SJSA1 (cell line): ENCODE results near the gene TTC23L. TPM values are rescaled to one million over a fixed set of nuclear protein-coding genes. Genes with fewer than 3 reads are reported as not detected.

ENCODE experiments used
- DNase-seq, 2 experiments: peaks; one replicate each; pipeline ENCODE4 v3.0.0-alpha.2; 2015 to 2020; ENCODE audit warnings: low spot score in 2 of 2, low read depth in 1 of 2
- H3K27ac ChIP-seq: fragments of 250-450 bp; sonication (Bioruptor Pico); 2 replicates; pipeline ENCODE4 v1.5.1; 2020; ENCODE audit warnings: mild to moderate bottlenecking, moderate library complexity
- H3K27me3 ChIP-seq: fragments of 250-450 bp; sonication (Bioruptor Pico); replicated peaks from 2 replicates; pipeline ENCODE4 v1.5.1; 2020; ENCODE audit warnings: mild to moderate bottlenecking, moderate library complexity
- H3K36me3 ChIP-seq: fragments of 250-450 bp; sonication (Bioruptor Pico); 2 replicates; pipeline ENCODE4 v1.5.1; 2020; ENCODE audit warnings: mild to moderate bottlenecking
- H3K4me1 ChIP-seq: fragments of 250-450 bp; sonication (Bioruptor Pico); replicated peaks from 2 replicates; pipeline ENCODE4 v1.6.1; 2021; ENCODE audit warnings: mild to moderate bottlenecking
- H3K4me3 ChIP-seq: fragments of 250-450 bp; sonication (Bioruptor Pico); 2 replicates; pipeline ENCODE4 v1.5.1; 2020; ENCODE audit warnings: mild to moderate bottlenecking
- H3K9me3 ChIP-seq: fragments of 250-450 bp; sonication (Bioruptor Pico); replicated peaks from 2 replicates; pipeline ENCODE4 v1.5.1; 2020; ENCODE audit warnings: mild to moderate bottlenecking
- total RNA-seq: library from RNA; depleted of rRNA; stranded (reverse); fragments of >200 nt; shearing (Covaris generic); gene quantifications from 2 replicates; pipeline ENCODE4 v1.2.3, GENCODE V29; 2014

TTC23L gene
- total RNA-seq, 1 experiment from 2014 or later = not detected

DNA sequence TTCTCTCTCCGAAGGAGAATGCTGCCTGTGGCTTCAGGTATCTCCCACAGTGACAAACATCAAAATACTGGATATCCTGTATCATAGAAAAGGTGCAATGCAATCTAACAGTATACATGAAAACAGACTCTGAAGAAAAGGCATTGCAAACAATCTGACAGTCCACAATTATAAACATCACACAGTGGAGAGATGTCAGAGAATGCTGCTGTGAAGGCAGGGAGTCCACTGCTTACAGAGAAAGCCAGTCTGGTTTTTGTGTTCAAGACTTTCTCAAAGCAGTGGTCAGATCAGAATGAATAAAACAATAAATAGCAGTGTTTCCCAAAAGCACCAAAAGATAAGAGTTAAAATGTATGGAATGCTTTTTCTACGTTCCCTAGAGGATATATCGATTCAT lies 28.7 kb downstream of the TTC23L start:
- DNase-seq = no peak
- no peaks in the 10 kb centered on the region for H3K9me3 ChIP-seq
- H3K4me3 ChIP-seq = no peak overlapping the region
- no peaks in the 10 kb centered on the region for H3K27me3 ChIP-seq
- no peaks in the 10 kb centered on the region for H3K36me3 ChIP-seq
- H3K27ac ChIP-seq = no peak overlapping the region
- H3K4me1 ChIP-seq = no peaks in the 10 kb centered on the region

DNA sequence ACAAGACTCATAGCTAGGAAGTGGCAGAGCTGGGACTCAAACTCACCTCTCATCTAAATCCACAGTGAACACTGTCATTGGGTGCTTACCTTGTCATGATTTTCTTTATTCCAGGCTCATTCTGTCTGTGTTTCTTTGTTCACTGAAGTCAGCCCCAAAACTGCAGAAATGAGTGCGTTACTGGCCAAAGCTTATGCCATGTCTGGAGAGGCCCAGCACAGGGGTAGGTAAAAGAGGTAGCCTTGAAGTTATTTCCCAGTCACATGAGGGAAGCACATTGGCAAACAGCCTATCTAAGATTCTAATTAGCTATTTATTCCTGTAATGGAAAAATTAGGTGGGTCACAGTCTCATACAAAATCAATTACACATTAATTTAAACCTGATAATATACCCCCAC lies 29.8 kb downstream of the TTC23L start:
- no peaks in the 10 kb centered on the region for H3K4me1 ChIP-seq
- no peak overlapping the region for H3K4me3 ChIP-seq
- H3K36me3 ChIP-seq = no peaks in the 10 kb centered on the region

DNA sequence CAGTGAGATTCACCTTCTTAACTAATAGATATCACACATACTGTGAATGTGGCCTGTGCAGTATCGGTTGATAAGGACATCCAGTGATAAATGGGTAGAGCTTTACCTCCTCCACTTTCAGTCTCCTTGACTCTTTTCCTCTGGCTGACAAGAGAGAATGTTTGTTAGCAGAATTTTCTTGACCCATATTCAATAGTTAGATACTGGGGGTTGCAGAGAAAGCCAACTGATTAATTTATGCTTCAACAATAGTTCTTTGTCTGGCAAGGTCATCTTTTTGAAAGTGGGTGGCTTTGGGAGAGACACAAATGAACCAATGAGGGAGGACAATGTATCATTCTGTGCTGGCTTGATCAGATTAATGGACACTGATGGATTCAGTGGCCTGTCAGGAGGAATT lies 30.3 kb downstream of the TTC23L start:
- Histone ChIP-seq H3K36me3 (no peaks in the 10 kb centered on the region), H3K27ac (no peak overlapping the region), H3K27me3 (no peaks in the 10 kb centered on the region), H3K4me1 (no peaks in the 10 kb centered on the region), H3K9me3 (no peaks in the 10 kb centered on the region), H3K4me3 (no peak overlapping the region)
- DNase-seq = no peak

More for the DNA sequence above, 29.8 kb downstream of the TTC23L start:
- Histone ChIP-seq H3K27me3 (no peaks in the 10 kb centered on the region), H3K9me3 (no peaks in the 10 kb centered on the region), H3K27ac (no peak overlapping the region)
- DNase-seq = no peak

DNA sequence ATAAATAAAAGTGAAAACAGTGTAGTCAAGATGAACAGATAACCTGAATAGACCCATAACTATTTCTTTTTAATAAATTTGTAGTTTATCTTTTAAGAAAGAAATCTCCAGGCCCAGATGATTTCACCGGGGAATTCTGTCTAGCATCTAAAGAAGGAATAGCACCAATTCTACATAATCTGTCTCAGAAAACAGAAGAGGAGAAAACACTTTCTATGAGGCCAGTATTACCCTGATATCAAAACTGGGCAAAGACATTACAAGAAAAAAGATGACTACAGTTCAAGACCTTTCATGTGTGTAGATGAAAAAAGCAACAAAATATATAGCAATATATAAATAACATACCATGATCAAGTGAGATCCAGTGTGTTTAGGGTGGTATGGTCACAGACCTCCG lies 31.4 kb downstream of the TTC23L start:
- Histone ChIP-seq H3K36me3 (no peaks in the 10 kb centered on the region), H3K4me1 (no peaks in the 10 kb centered on the region), H3K9me3 (no peaks in the 10 kb centered on the region), H3K27me3 (peaks cover 2% of the 10 kb centered on the region; the same call in 1 of the 2 replicates), H3K27ac (no peak overlapping the region), H3K4me3 (no peak overlapping the region)
- DNase-seq = no peak

DNA sequence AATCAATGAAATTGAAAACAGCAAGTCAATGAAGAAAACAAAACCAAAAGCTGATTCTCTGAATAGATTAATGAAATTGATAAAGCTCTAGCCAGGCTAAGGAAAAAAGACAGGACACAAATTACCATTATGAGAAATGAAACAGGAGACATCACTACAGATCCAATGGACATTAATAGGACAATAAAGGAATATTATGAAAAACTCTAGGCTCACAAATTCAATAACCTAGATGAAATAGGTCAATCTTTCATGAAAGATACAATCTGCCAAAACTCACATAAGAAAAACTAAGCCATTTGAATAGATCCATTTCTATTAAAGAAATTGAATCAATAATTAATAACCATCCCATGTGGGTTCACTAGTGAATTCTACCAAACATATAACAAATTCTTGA lies 37.3 kb downstream of the TTC23L start:
- Histone ChIP-seq H3K27ac (no peak overlapping the region), H3K4me1 (no peaks in the 10 kb centered on the region), H3K9me3 (no peaks in the 10 kb centered on the region), H3K4me3 (no peak overlapping the region), H3K36me3 (no peaks in the 10 kb centered on the region), H3K27me3 (peaks cover 5% of the 10 kb centered on the region; the same call in 1 of the 2 replicates)
- DNase-seq = no peak

DNA sequence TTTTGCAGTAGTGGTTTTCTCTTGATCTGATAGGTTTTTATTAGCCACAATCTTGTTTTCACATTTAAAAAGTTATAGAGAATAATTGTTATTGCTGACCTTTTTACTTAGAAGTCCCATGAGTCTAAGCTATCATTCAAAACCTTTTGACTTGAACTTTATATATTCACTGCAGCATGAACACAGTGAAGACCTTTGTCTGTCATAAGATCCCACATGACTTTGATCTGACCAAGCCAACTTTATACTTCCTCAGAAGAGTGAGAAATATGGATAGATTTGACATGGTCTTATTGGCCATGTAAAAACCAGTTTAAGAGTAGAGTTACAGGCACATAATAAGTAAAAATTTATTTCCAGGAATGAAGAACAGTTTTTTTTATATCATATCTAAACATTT lies 42.3 kb downstream of the TTC23L start:
- H3K27me3 ChIP-seq = peaks cover 13% of the 10 kb centered on the region; the same call in 1 of the 2 replicates
- no peaks in the 10 kb centered on the region for H3K36me3 ChIP-seq
- DNase-seq = no peak
- H3K9me3 ChIP-seq = no peaks in the 10 kb centered on the region
- H3K4me3 ChIP-seq = no peak overlapping the region
- H3K4me1 ChIP-seq = no peaks in the 10 kb centered on the region
- H3K27ac ChIP-seq = no peak overlapping the region

DNA sequence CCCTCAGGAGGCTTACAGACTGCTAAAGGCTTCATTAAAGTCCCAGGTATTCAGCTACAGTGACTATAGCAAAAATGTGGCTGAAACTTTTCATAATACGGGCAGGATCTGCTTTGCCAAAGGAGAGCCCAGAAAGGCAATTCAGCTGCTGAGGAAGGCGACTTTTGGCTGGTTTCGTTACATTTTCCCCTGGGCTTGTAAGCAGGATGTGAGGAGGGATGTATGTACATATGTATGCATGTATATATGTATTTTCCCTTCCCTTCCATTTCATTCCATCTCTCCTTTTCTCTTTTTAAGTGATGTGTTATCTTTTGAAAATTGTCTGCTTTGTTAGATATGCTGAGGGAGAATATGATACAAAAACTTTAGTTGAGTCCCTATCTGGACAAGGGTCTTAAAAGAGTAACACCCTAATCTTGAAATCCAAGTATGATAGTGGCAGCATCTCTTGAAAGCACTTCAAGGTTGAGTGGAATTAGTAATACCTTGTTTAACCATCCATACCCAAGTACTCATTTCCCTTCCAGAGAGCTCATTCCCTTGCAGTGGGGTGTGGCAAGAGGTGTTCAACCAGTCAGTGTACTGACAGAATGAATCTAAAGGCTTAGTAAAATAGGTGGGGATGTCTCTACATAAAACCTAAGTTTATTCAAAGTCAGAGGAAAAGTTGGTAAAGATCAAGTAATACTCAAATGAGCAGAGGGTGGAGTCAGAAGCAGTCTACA lies 47.6 kb downstream of the TTC23L start:
- no peak overlapping the region for H3K4me3 ChIP-seq
- no peak overlapping the region for H3K27ac ChIP-seq
- H3K36me3 ChIP-seq = no peaks in the 10 kb centered on the region
- DNase-seq = no peak
- H3K4me1 ChIP-seq = no peaks in the 10 kb centered on the region
- H3K27me3 ChIP-seq = peaks cover 33% of the 10 kb centered on the region
- no peaks in the 10 kb centered on the region for H3K9me3 ChIP-seq

DNA sequence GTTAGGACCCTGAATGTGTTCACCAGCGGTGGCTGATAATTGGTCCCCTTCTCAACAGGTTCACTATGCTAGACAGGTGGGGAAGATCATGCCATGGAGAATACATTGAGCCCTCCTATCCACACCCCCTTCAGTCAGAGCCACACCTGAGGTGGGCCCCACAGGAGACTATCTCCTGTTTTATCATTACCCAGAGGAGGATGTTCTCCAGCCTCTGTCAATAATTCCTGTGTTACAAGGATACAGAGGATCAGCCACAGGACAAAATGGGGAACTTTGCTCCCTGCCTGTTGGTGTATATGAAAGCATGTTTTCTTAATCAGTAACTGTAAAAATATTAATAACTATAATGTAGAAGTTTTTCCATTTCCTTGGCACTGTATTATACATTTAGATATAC lies 50.4 kb downstream of the TTC23L start:
- Histone ChIP-seq H3K27me3 (peaks cover 27% of the 10 kb centered on the region), H3K36me3 (no peaks in the 10 kb centered on the region), H3K4me1 (no peaks in the 10 kb centered on the region), H3K4me3 (no peak overlapping the region), H3K9me3 (no peaks in the 10 kb centered on the region), H3K27ac (no peak overlapping the region)
- no peak for DNase-seq

DNA sequence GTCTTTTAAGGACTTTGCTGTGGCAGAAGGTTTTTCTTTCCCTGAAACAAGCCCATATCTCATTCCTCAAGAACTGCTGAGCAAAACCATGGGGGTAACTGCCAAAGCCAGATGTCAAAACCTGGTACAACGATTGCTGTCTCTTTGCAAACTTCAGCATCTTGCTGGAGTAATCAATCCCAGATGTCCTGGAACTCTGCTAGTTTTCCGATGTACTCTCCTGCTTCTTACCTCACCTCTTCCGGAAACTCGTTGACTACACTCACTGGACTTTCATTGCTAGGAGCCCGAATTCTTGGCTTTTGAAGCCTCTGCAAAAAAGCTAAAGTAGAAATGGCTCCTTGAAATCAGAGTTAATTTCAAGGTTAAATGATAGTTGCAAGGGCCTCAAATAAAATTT lies 53.0 kb downstream of the TTC23L start:
- H3K9me3 ChIP-seq = no peaks in the 10 kb centered on the region
- no peak overlapping the region for H3K27ac ChIP-seq
- DNase-seq = no peak
- no peak overlapping the region for H3K4me3 ChIP-seq
- no peaks in the 10 kb centered on the region for H3K36me3 ChIP-seq
- H3K27me3 ChIP-seq = peaks cover 20% of the 10 kb centered on the region
- no peaks in the 10 kb centered on the region for H3K4me1 ChIP-seq

DNA sequence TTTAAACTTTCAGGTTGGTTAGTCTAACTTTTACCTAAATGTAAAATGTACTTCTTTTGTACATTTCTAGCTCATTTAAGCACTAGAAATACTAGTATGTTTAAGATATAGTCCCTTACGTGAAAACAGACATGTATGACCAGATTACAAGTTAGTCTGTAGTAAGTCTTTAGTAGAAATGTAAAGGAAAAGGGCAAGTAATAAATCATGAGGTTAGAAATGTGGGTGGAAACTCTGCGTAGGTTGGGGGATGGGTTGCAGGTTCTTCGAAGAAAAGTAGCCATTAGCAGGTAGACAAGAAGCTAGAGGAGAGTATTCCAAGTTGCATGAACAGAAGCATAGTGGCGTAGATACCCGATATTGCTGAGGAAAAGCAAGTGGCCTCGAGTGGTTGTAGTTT lies 53.5 kb downstream of the TTC23L start:
- Histone ChIP-seq H3K36me3 (no peaks in the 10 kb centered on the region), H3K4me3 (no peak overlapping the region), H3K9me3 (no peaks in the 10 kb centered on the region), H3K4me1 (no peaks in the 10 kb centered on the region), H3K27ac (no peak overlapping the region), H3K27me3 (peaks cover 16% of the 10 kb centered on the region; the same call in 1 of the 2 replicates)
- no peak for DNase-seq

DNA sequence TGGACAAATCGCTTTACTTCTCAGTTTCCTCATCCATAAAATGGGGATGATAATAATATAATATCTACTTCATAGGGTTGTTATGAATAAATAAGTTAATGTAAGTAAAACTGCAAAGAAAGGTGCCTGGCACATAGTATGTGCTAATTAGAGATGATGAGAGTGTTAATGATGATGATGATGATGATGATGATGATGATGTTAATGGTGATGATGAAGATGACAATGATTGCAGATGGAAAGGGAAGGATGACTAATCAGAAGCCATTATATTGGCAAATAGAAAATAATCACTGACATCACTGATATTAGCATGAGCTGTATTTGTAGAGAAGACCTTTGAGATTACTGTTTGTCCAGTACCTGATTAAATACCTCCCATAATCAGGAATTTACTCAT lies 55.8 kb downstream of the TTC23L start:
- Histone ChIP-seq H3K4me3 (no peak overlapping the region), H3K27ac (no peak overlapping the region), H3K27me3 (peaks cover 11% of the 10 kb centered on the region; the same call in 1 of the 2 replicates), H3K9me3 (no peaks in the 10 kb centered on the region), H3K36me3 (no peaks in the 10 kb centered on the region), H3K4me1 (no peaks in the 10 kb centered on the region)
- DNase-seq = no peak

DNA sequence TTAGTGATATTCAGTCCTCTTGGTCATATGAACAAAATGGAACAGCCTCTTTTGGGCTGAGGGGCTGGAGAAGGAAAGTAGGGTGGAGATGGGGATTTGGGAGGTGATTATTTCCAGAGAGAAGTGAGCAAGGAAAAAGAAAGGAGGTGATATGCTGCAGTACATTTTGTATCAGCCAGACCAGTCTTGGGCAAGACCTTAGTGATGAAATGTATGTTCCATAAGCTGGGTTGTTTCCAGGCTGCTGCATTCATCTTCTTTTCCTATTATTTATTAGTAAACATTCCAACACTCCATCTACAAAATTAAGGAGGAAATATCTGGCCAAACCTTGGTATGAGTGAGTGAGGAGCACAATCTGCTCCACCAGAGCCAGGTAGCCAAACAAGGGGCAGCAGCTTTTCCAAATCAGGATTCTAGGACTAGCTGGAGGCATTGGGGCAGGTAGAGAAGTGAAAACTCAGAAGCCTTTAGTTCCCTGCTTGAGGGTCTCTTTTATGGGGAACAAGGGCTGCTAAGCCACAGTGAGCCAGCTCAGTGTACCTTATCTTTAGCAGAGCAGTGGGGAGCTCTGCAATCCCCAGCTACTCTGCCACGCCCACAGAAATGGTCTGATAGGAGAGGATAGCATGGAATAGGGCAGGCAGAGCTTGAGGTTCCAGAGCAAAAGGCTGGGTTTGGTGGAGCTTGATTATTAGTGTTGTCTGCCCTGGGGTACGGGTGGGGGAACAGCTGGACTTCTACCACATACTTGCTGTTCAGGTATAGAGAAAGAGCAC lies 56.9 kb downstream of the TTC23L start:
- no peak for DNase-seq
- peaks cover 11% of the 10 kb centered on the region; the same call in 1 of the 2 replicates for H3K27me3 ChIP-seq
- H3K4me1 ChIP-seq = no peaks in the 10 kb centered on the region
- no peaks in the 10 kb centered on the region for H3K9me3 ChIP-seq
- no peak overlapping the region for H3K27ac ChIP-seq
- H3K36me3 ChIP-seq = no peaks in the 10 kb centered on the region
- H3K4me3 ChIP-seq = no peak overlapping the region

DNA sequence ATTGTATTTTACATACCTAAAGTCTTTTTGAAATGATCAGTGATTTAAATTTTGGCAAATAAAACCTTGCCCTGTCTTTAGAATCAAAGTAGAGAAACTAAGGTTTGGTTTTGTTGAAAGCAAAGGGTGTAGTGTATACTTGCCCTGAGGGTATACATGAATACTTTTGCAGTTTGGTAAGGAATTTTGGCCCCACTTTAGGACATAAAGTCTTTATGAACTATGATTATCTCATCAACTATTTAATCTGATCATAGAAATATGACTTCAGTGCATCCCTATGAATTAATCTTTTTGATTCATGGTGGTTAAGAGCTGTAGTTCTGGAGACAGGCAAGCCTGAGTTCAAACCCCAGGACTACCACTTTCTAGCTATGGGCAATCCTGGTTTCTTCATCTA lies 58.7 kb downstream of the TTC23L start:
- H3K4me3 ChIP-seq = no peak overlapping the region
- no peaks in the 10 kb centered on the region for H3K4me1 ChIP-seq
- no peak overlapping the region for H3K27ac ChIP-seq
- peaks cover 4% of the 10 kb centered on the region; the same call in 1 of the 2 replicates for H3K36me3 ChIP-seq
- H3K9me3 ChIP-seq = no peaks in the 10 kb centered on the region
- 0 out of 2 replicates have a peak, but pooled peaks cover 3% of the 10 kb centered on the region for H3K27me3 ChIP-seq
- no peak for DNase-seq

DNA sequence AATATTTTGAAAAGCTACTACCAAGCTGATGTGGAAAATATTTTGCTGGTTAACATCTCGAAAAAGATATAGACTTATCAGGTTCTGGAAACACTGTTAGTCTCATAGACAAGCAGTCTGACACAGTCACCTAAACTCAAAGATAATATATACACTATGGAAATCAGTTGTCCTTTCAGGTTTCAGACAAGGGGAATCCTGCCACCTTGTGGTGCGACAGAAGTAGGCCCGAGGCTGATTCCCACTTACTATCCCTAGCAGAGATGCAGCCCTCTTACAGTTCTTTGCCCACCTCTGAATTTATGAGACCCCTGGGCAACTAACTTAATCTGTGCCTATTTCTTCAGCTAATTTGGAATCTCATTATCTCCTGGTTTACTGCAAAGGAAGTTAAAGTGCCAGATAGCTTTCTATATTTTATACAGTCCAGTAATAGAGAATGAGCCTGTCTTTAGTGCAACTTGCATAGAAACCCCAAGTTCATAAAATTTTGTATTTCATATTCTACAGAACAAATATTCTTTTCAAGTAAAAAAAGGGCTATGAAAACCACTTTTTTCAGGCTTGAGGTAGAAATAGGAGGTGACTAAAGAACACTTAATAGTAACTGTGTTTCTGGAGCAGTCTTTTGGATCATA lies 59.4 kb downstream of the TTC23L start:
- Histone ChIP-seq H3K4me3 (no peak overlapping the region), H3K27me3 (0 out of 2 replicates have a peak, but pooled peaks cover 3% of the 10 kb centered on the region), H3K36me3 (peaks cover 5% of the 10 kb centered on the region; the same call in 1 of the 2 replicates), H3K27ac (no peak overlapping the region), H3K4me1 (no peaks in the 10 kb centered on the region), H3K9me3 (no peaks in the 10 kb centered on the region)
- DNase-seq = peak; percentile 50 to 61
